Upper lobe of right lung (tissue), 1 donor: ENCODE measurements around the gene C3orf70. TPM values are rescaled to one million over a fixed set of nuclear protein-coding genes. Genes with fewer than 3 reads are reported as not detected.

Experiments used
- ATAC-seq: fragments of 200-7000 bp; cut with Tn5 transposase; one replicate; pipeline ENCODE4 v1.9.1; 2020; ENCODE audit warnings: mild to moderate bottlenecking, moderate library complexity
- DNase-seq: peaks from one replicate; pipeline ENCODE4 v3.0.0-alpha.2; 2020
- H3K27ac ChIP-seq: fragments of 200-600 bp; one replicate; pipeline ENCODE4 v1.8.0; 2022
- H3K27me3 ChIP-seq: fragments of 200-600 bp; one replicate; pipeline ENCODE4 v1.8.0; 2022; ENCODE audit warnings: mild to moderate bottlenecking
- H3K36me3 ChIP-seq: fragments of 200-600 bp; one replicate; pipeline ENCODE4 v1.8.0; 2022
- H3K4me1 ChIP-seq: fragments of 200-600 bp; one replicate; pipeline ENCODE4 v1.8.0; 2022
- H3K4me3 ChIP-seq: fragments of 200-600 bp; one replicate; pipeline ENCODE4 v1.8.0; 2022; ENCODE audit warnings: mild to moderate bottlenecking
- H3K9me3 ChIP-seq: fragments of 200-600 bp; one replicate; pipeline ENCODE4 v1.8.0; 2022
- CTCF ChIP-seq: fragments of 200-600 bp; IDR thresholded peaks from one replicate; pipeline ENCODE4 v1.8.0; 2022; ENCODE audit warnings: antibody characterized with exemption
- intact Hi-C: fragments of 100-400 bp; cut with DNase I; formaldehyde crosslinking; loops from one replicate; pipeline ENCODE4 v1.11.0; 2022
- total RNA-seq: library from RNA; stranded (reverse); fragmentation: NEBNext Ultra II Directional; extraction: Animal tissue kit (Norgen Biotek cat#: 25700); gene quantifications from one replicate; pipeline ENCODE4 v1.2.1, GENCODE V29; 2021
- donor health status: DM: no; HTN: yes; CAD: no; lungs with severe emphysema.

Gene C3orf70
- total RNA-seq, 1 donor from 2014 or later, result 4.1 TPM

- ATAC-seq, result no peak
- TF ChIP-seq CTCF, result no peak
- Histone ChIP-seq H3K27me3 (no peaks in the 10 kb centered on the region), H3K9me3 (no peaks in the 10 kb centered on the region), H3K27ac (no peak overlapping the region), H3K36me3 (peaks cover 10% of the 10 kb centered on the region), H3K4me1 (no peaks in the 10 kb centered on the region), H3K4me3 (no peak overlapping the region)
- intact Hi-C loops, result no loop called here
- no peak for DNase-seq
Observed at GRCh38 chr3:185030951-185031350, 121.9 kb downstream of the C3orf70 start.

GRCh38 chr3:185030399-185030798 is 122.5 kb downstream of the C3orf70 start:
- no peak for TF ChIP-seq CTCF
- no peak for ATAC-seq
- intact Hi-C loops, result no loop called here
- H3K36me3 ChIP-seq, result peaks cover 10% of the 10 kb centered on the region
- H3K9me3 ChIP-seq, result no peaks in the 10 kb centered on the region
- no peaks in the 10 kb centered on the region for H3K27me3 ChIP-seq
- H3K4me3 ChIP-seq, result no peak overlapping the region
- H3K4me1 ChIP-seq, result no peaks in the 10 kb centered on the region
- DNase-seq, result no peak
- no peak overlapping the region for H3K27ac ChIP-seq

GRCh38 chr3:185029086-185029485 is 123.8 kb downstream of the C3orf70 start:
- Histone ChIP-seq H3K9me3 (no peaks in the 10 kb centered on the region), H3K27ac (no peak overlapping the region), H3K27me3 (no peaks in the 10 kb centered on the region), H3K4me3 (no peak overlapping the region), H3K36me3 (peaks cover 10% of the 10 kb centered on the region), H3K4me1 (no peaks in the 10 kb centered on the region)
- ATAC-seq, result no peak
- TF ChIP-seq CTCF, result no peak
- intact Hi-C loops, result no loop called here
- DNase-seq, result no peak

- intact Hi-C loops, result no loop called here
- TF ChIP-seq CTCF, result no peak
- H3K4me3 ChIP-seq, result no peak overlapping the region
- DNase-seq, result no peak
- H3K27me3 ChIP-seq, result no peaks in the 10 kb centered on the region
- H3K4me1 ChIP-seq, result no peaks in the 10 kb centered on the region
- no peak overlapping the region for H3K27ac ChIP-seq
- peaks cover 10% of the 10 kb centered on the region for H3K36me3 ChIP-seq
- H3K9me3 ChIP-seq, result no peaks in the 10 kb centered on the region
- ATAC-seq, result no peak
Observed at GRCh38 chr3:185028121-185028520, 124.7 kb downstream of the C3orf70 start.

Other genes with a start within 250 kb of the C3orf70 start
- gene EHHADH, start 101.0 kb upstream of the C3orf70 start, total RNA-seq, result 12.0 TPM
- 37.6 TPM for gene MAP3K13, start 210.1 kb upstream of the C3orf70 start, total RNA-seq